ENCODE data around the gene MOB1A. TPM values are rescaled to one million over a fixed set of nuclear protein-coding genes. Genes with fewer than 3 reads are reported as not detected.
A peak's percentile ranks its signal among the peaks of the same experiment; 100 is the strongest.
"Not testable (repeated sequence)": the region's sequence is repeated elsewhere in the genome, so short reads cannot be mapped to it uniquely, and the experiment has no call there.

The MOB1A gene
- polyA plus RNA-seq, 4 donors = 41.3 to 75.5 (median 47.0) TPM

- no peak overlapping the region for H3K27ac ChIP-seq (ENCODE audit: low read depth in 1 of 3, low read length in 2 of 3)
- no peak overlapping the region for H3K4me3 ChIP-seq (ENCODE audit: low read depth in 1 of 3, low read length in 3 of 3)
- H3K9me3 ChIP-seq (ENCODE audit: control insufficient read depth in 2 of 2, insufficient read depth in 1 of 2, low read depth in 1 of 2, low read length in 1 of 2) = no peaks in the 10 kb centered on the region
- 91 to 99% (median 97%) methylated on average over 6 of the region's 6 CpGs for WGBS, 3 donors
- DNase-seq (no peak), FAIRE-seq (no peak)
- no peaks in the 10 kb centered on the region for H3K27me3 ChIP-seq (ENCODE audit: control insufficient read depth in 3 of 3, insufficient read depth in 3 of 3, low read length in 3 of 3)
- peaks cover 0 to 3% (median 2%) of the 10 kb centered on the region in 3 donors for H3K36me3 ChIP-seq (ENCODE audit: control insufficient read depth in 3 of 3, insufficient read depth in 2 of 3, low read depth in 1 of 3, low read length in 3 of 3)
- H3K4me1 ChIP-seq (ENCODE audit: control insufficient read depth in 3 of 3, insufficient read depth in 2 of 3, low read depth in 1 of 3, low read length in 2 of 3) = no peaks in the 10 kb centered on the region
Measured at GRCh38 chr2:74221604-74222299, 43.1 kb upstream of the MOB1A start.

- 93 to 96% (median 95%) methylated on average over 6 of the region's 6 CpGs for WGBS, 3 donors
- no peak for DNase-seq
- FAIRE-seq = no peak
- H3K4me3 ChIP-seq (ENCODE audit: low read depth in 1 of 3, low read length in 3 of 3) = no peak overlapping the region
- H3K27me3 ChIP-seq (ENCODE audit: control insufficient read depth in 3 of 3, insufficient read depth in 3 of 3, low read length in 3 of 3) = no peaks in the 10 kb centered on the region
- no peaks in the 10 kb centered on the region for H3K4me1 ChIP-seq (ENCODE audit: control insufficient read depth in 3 of 3, insufficient read depth in 2 of 3, low read depth in 1 of 3, low read length in 2 of 3)
- no peak overlapping the region for H3K27ac ChIP-seq (ENCODE audit: low read depth in 1 of 3, low read length in 2 of 3)
- peaks cover 0 to 5% (median 3%) of the 10 kb centered on the region in 3 donors for H3K36me3 ChIP-seq (ENCODE audit: control insufficient read depth in 3 of 3, insufficient read depth in 2 of 3, low read depth in 1 of 3, low read length in 3 of 3)
- no peaks in the 10 kb centered on the region for H3K9me3 ChIP-seq (ENCODE audit: control insufficient read depth in 2 of 2, insufficient read depth in 1 of 2, low read depth in 1 of 2, low read length in 1 of 2)
Measured at GRCh38 chr2:74221091-74221490, 42.4 kb upstream of the MOB1A start.

GRCh38 chr2:74219846-74220486, 41.3 kb upstream of the MOB1A start:
- Histone ChIP-seq H3K4me1 (ENCODE audit: control insufficient read depth in 3 of 3, insufficient read depth in 2 of 3, low read depth in 1 of 3, low read length in 2 of 3) (no peaks in the 10 kb centered on the region), H3K27ac (ENCODE audit: low read depth in 1 of 3, low read length in 2 of 3) (no peak overlapping the region), H3K36me3 (ENCODE audit: control insufficient read depth in 3 of 3, insufficient read depth in 2 of 3, low read depth in 1 of 3, low read length in 3 of 3) (peaks cover 0 to 7% (median 5%) of the 10 kb centered on the region in 3 donors), H3K4me3 (ENCODE audit: low read depth in 1 of 3, low read length in 3 of 3) (no peak overlapping the region), H3K27me3 (ENCODE audit: control insufficient read depth in 3 of 3, insufficient read depth in 3 of 3, low read length in 3 of 3) (no peaks in the 10 kb centered on the region), H3K9me3 (ENCODE audit: control insufficient read depth in 2 of 2, insufficient read depth in 1 of 2, low read depth in 1 of 2, low read length in 1 of 2) (no peaks in the 10 kb centered on the region)
- DNase-seq (no peak), FAIRE-seq (no peak)
- 90 to 96% (median 93%) methylated on average over 5 of the region's 5 CpGs for WGBS, 3 donors

- Histone ChIP-seq H3K4me3 (ENCODE audit: low read depth in 1 of 3, low read length in 3 of 3) (no peak overlapping the region), H3K27me3 (ENCODE audit: control insufficient read depth in 3 of 3, insufficient read depth in 3 of 3, low read length in 3 of 3) (no peaks in the 10 kb centered on the region), H3K4me1 (ENCODE audit: control insufficient read depth in 3 of 3, insufficient read depth in 2 of 3, low read depth in 1 of 3, low read length in 2 of 3) (no peaks in the 10 kb centered on the region), H3K36me3 (ENCODE audit: control insufficient read depth in 3 of 3, insufficient read depth in 2 of 3, low read depth in 1 of 3, low read length in 3 of 3) (peaks cover 5 to 18% (median 13%) of the 10 kb centered on the region in 3 donors), H3K9me3 (ENCODE audit: control insufficient read depth in 2 of 2, insufficient read depth in 1 of 2, low read depth in 1 of 2, low read length in 1 of 2) (no peaks in the 10 kb centered on the region), H3K27ac (ENCODE audit: low read depth in 1 of 3, low read length in 2 of 3) (no peak overlapping the region)
- 61 to 74% (median 70%) methylated on average over 2 of the region's 2 CpGs for WGBS, 3 donors
- FAIRE-seq (no peak), DNase-seq (no peak)
Measured at GRCh38 chr2:74216642-74217041, 38.0 kb upstream of the MOB1A start.

GRCh38 chr2:74215771-74216170, 37.1 kb upstream of the MOB1A start:
- FAIRE-seq; H3K4me1 ChIP-seq (ENCODE audit: control insufficient read depth in 3 of 3, insufficient read depth in 2 of 3, low read depth in 1 of 3, low read length in 2 of 3); DNase-seq; H3K4me3 ChIP-seq (ENCODE audit: low read depth in 1 of 3, low read length in 3 of 3); H3K27ac ChIP-seq (ENCODE audit: low read depth in 1 of 3, low read length in 2 of 3); H3K27me3 ChIP-seq (ENCODE audit: control insufficient read depth in 3 of 3, insufficient read depth in 3 of 3, low read length in 3 of 3); H3K9me3 ChIP-seq (ENCODE audit: control insufficient read depth in 2 of 2, insufficient read depth in 1 of 2, low read depth in 1 of 2, low read length in 1 of 2): not testable (repeated sequence)
- WGBS, 3 donors = 91 to 96% (median 96%) methylated on average over 6 of the region's 6 CpGs
- H3K36me3 ChIP-seq (ENCODE audit: control insufficient read depth in 3 of 3, insufficient read depth in 2 of 3, low read depth in 1 of 3, low read length in 3 of 3) = peaks cover 5 to 24% (median 11%) of the 10 kb centered on the region in 3 donors

GRCh38 chr2:74212702-74213410, 34.2 kb upstream of the MOB1A start:
- H3K9me3 ChIP-seq (ENCODE audit: control insufficient read depth in 2 of 2, insufficient read depth in 1 of 2, low read depth in 1 of 2, low read length in 1 of 2) = no peaks in the 10 kb centered on the region
- H3K4me1 ChIP-seq (ENCODE audit: control insufficient read depth in 3 of 3, insufficient read depth in 2 of 3, low read depth in 1 of 3, low read length in 2 of 3) = no peaks in the 10 kb centered on the region
- no peak for DNase-seq
- H3K27me3 ChIP-seq (ENCODE audit: control insufficient read depth in 3 of 3, insufficient read depth in 3 of 3, low read length in 3 of 3) = no peaks in the 10 kb centered on the region
- peaks cover 5 to 29% (median 13%) of the 10 kb centered on the region in 3 donors for H3K36me3 ChIP-seq (ENCODE audit: control insufficient read depth in 3 of 3, insufficient read depth in 2 of 3, low read depth in 1 of 3, low read length in 3 of 3)
- H3K4me3 ChIP-seq (ENCODE audit: low read depth in 1 of 3, low read length in 3 of 3) = no peak overlapping the region
- 68 to 87% (median 86%) methylated on average over 3 of the region's 3 CpGs for WGBS, 3 donors
- H3K27ac ChIP-seq (ENCODE audit: low read depth in 1 of 3, low read length in 2 of 3) = no peak overlapping the region
- FAIRE-seq = no peak

- DNase-seq (peak; percentile 26 to 54), FAIRE-seq (no peak)
- Histone ChIP-seq H3K4me1 (ENCODE audit: control insufficient read depth in 3 of 3, insufficient read depth in 2 of 3, low read depth in 1 of 3, low read length in 2 of 3) (peaks cover 2 to 14% (median 7%) of the 10 kb centered on the region in 3 donors), H3K27ac (ENCODE audit: low read depth in 1 of 3, low read length in 2 of 3) (peak overlapping the region in 2 of 3 donors; percentile 81 to 94), H3K9me3 (ENCODE audit: control insufficient read depth in 2 of 2, insufficient read depth in 1 of 2, low read depth in 1 of 2, low read length in 1 of 2) (no peaks in the 10 kb centered on the region), H3K27me3 (ENCODE audit: control insufficient read depth in 3 of 3, insufficient read depth in 3 of 3, low read length in 3 of 3) (no peaks in the 10 kb centered on the region), H3K36me3 (ENCODE audit: control insufficient read depth in 3 of 3, insufficient read depth in 2 of 3, low read depth in 1 of 3, low read length in 3 of 3) (peaks cover 0 to 12% (median 4%) of the 10 kb centered on the region in 3 donors), H3K4me3 (ENCODE audit: low read depth in 1 of 3, low read length in 3 of 3) (no peak overlapping the region)
- 10 to 19% (median 12%) methylated on average over 6 of the region's 6 CpGs for WGBS, 3 donors
Measured at GRCh38 chr2:74206180-74206688, 27.6 kb upstream of the MOB1A start.

GRCh38 chr2:74205596-74205995, 26.9 kb upstream of the MOB1A start:
- no peak for FAIRE-seq
- peak overlapping the region in 2 of 3 donors; percentile 78 to 81 for H3K27ac ChIP-seq (ENCODE audit: low read depth in 1 of 3, low read length in 2 of 3)

More at GRCh38 chr2:74205596-74205995, 26.9 kb upstream of the MOB1A start:
- 7 to 42% (median 12%) methylated on average over 6 of the region's 6 CpGs for WGBS, 3 donors
- H3K4me1 ChIP-seq (ENCODE audit: control insufficient read depth in 3 of 3, insufficient read depth in 2 of 3, low read depth in 1 of 3, low read length in 2 of 3) = peaks cover 2 to 14% (median 7%) of the 10 kb centered on the region in 3 donors
- peaks cover 0 to 8% (median 4%) of the 10 kb centered on the region in 3 donors for H3K36me3 ChIP-seq (ENCODE audit: control insufficient read depth in 3 of 3, insufficient read depth in 2 of 3, low read depth in 1 of 3, low read length in 3 of 3)
- peak; percentile 64 to 95 for DNase-seq
- H3K9me3 ChIP-seq (ENCODE audit: control insufficient read depth in 2 of 2, insufficient read depth in 1 of 2, low read depth in 1 of 2, low read length in 1 of 2) = no peaks in the 10 kb centered on the region
- no peak overlapping the region for H3K4me3 ChIP-seq (ENCODE audit: low read depth in 1 of 3, low read length in 3 of 3)
- H3K27me3 ChIP-seq (ENCODE audit: control insufficient read depth in 3 of 3, insufficient read depth in 3 of 3, low read length in 3 of 3) = no peaks in the 10 kb centered on the region
